ENCODE results near the gene ACBD7.

The ACBD7 gene

GRCh38 chr10:15068802-15069201 is 19.8 kb downstream of the ACBD7 start:
- no peak for DNase-seq (ENCODE audit: low spot score)
- TF ChIP-seq CTCF (IDR thresholded peaks at IDR 0.05) = no peak
- H3K4me3 ChIP-seq = no peak overlapping the region
- H3K27ac ChIP-seq = no peak overlapping the region

- H3K27ac ChIP-seq = no peak overlapping the region
- no peak overlapping the region for H3K4me3 ChIP-seq
- no peak for TF ChIP-seq CTCF (IDR thresholded peaks at IDR 0.05)
- no peak for DNase-seq (ENCODE audit: low spot score)
Measured at GRCh38 chr10:15067154-15067553, 21.4 kb downstream of the ACBD7 start.

GRCh38 chr10:15060638-15061037 is 27.9 kb downstream of the ACBD7 start:
- Histone ChIP-seq H3K4me3 (no peak overlapping the region), H3K27ac (no peak overlapping the region)
- TF ChIP-seq CTCF (IDR thresholded peaks at IDR 0.05) = no peak

GRCh38 chr10:15059914-15060313 is 28.7 kb downstream of the ACBD7 start:
- H3K27ac ChIP-seq = no peak overlapping the region
- no peak overlapping the region for H3K4me3 ChIP-seq
- TF ChIP-seq CTCF (IDR thresholded peaks at IDR 0.05) = no peak
- DNase-seq (ENCODE audit: low spot score) = no peak

More at GRCh38 chr10:15060638-15061037, 27.9 kb downstream of the ACBD7 start:
- no peak for DNase-seq (ENCODE audit: low spot score)

- Histone ChIP-seq H3K4me3 (no peak overlapping the region), H3K27ac (no peak overlapping the region)
- no peak for DNase-seq (ENCODE audit: low spot score)
- no peak for TF ChIP-seq CTCF (IDR thresholded peaks at IDR 0.05)
Measured at GRCh38 chr10:15058689-15059088, 29.9 kb downstream of the ACBD7 start.

- no peak for TF ChIP-seq CTCF (IDR thresholded peaks at IDR 0.05)
- DNase-seq (ENCODE audit: low spot score) = no peak
- Histone ChIP-seq H3K4me3 (no peak overlapping the region), H3K27ac (no peak overlapping the region)
Measured at GRCh38 chr10:15053061-15053460, 35.5 kb downstream of the ACBD7 start.

GRCh38 chr10:15052121-15052520 is 36.5 kb downstream of the ACBD7 start:
- Histone ChIP-seq H3K4me3 (no peak overlapping the region), H3K27ac (no peak overlapping the region)
- no peak for DNase-seq (ENCODE audit: low spot score)
- TF ChIP-seq CTCF (IDR thresholded peaks at IDR 0.05) = no peak
